HCT116 (cell line): ENCODE measurements around the gene SNAI1.

Experiments
- CBX3 ChIP-seq: IDR thresholded peaks from 2 replicates; pipeline ENCODE4 v1.6.1; 2012; ENCODE audit warnings: low read depth
- CEBPB ChIP-seq: IDR thresholded peaks from 2 replicates; pipeline ENCODE4 v1.6.1; 2012; ENCODE audit warnings: low read depth
- CTCF ChIP-seq, 3 experiments: fragments of 200-600 bp in 1 of 3; sonication (generic) in 1 of 3; IDR thresholded peaks in 2 of 3; conservative IDR thresholded peaks in 1 of 3; 2 replicates each; pipeline ENCODE4 v1.5.1; 2012 to 2017; ENCODE audit warnings: low read depth in 2 of 3, low read length in 2 of 3, antibody characterized with exemption in 1 of 3, borderline replicate concordance in 1 of 3, control low read depth in 1 of 3, mild to moderate bottlenecking in 1 of 3, mixed read lengths in 1 of 3, mixed run types in 1 of 3, moderate library complexity in 1 of 3; ENCODE audit not compliant: insufficient read depth in 1 of 3
- EZH2 ChIP-seq: fragments of 200-600 bp; sonication (generic); IDR thresholded peaks from 2 replicates; pipeline ENCODE4 v1.6.1; 2017; ENCODE audit warnings: antibody characterized with exemption, mixed run types
- EZH2phosphoT487 ChIP-seq: fragments of 200-600 bp; IDR thresholded peaks from 2 replicates; pipeline ENCODE4 v1.6.1; 2018; ENCODE audit warnings: antibody characterized with exemption, borderline replicate concordance
- JUND ChIP-seq: IDR thresholded peaks from 2 replicates; pipeline ENCODE4 v1.6.1; 2012
- POLR2A ChIP-seq: IDR thresholded peaks from 2 replicates; pipeline ENCODE4 v1.7.0; 2011; ENCODE audit warnings: borderline replicate concordance; ENCODE audit not compliant: insufficient read depth, insufficient read length; ENCODE audit errors: extremely low read depth
- POLR2AphosphoS5 ChIP-seq: IDR thresholded peaks from 2 replicates; pipeline ENCODE4 v1.6.1; 2011; ENCODE audit warnings: mild to moderate bottlenecking, low read depth, low read length, moderate library complexity
- TCF7L2 ChIP-seq: IDR thresholded peaks from 2 replicates; pipeline ENCODE4 v1.7.0; 2011; ENCODE audit warnings: borderline replicate concordance, inconsistent platforms; ENCODE audit not compliant: insufficient read depth, insufficient read length; ENCODE audit errors: extremely low read depth
- ZNF274 ChIP-seq: fragments of 200-500 bp; sonication (Bioruptor generic); IDR thresholded peaks from 2 replicates; pipeline ENCODE4 v1.6.1; 2014; ENCODE audit warnings: mild to moderate bottlenecking, low read depth, low read length, inconsistent platforms
- TF ChIP-seq, protein P1 (sequence below): IDR thresholded peaks from 2 replicates; pipeline ENCODE4 v1.6.1; 2012

GRCh38 chr20:50019466-50020256 lies 36.9 kb downstream of the SNAI1 start:
- TF ChIP-seq CTCF (IDR thresholded peaks at IDR 0.05 in 2 of 3, conservative IDR thresholded peaks at IDR 0.05 in 1 of 3; ENCODE audit: borderline replicate concordance in 1 of 3, insufficient read depth in 1 of 3, low read depth in 2 of 3, low read length in 2 of 3) (no peak), EZH2 (no peak), POLR2AphosphoS5 (no peak), CEBPB (no peak), ZNF274 (no peak), CBX3 (no peak), EZH2phosphoT487 (no peak), JUND (no peak), TCF7L2 (no peak), POLR2A (no peak)
- TF ChIP-seq, protein P1, sequence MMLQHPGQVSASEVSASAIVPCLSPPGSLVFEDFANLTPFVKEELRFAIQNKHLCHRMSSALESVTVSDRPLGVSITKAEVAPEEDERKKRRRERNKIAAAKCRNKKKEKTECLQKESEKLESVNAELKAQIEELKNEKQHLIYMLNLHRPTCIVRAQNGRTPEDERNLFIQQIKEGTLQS: no peak
